ENCODE data around the gene ANXA10.

The ANXA10 gene

GRCh38 chr4:168118116-168118655, 25.8 kb downstream of the ANXA10 start:
- no peaks in the 10 kb centered on the region for H4K20me1 ChIP-seq (ENCODE audit: insufficient read depth, low read length)
- H3K36me3 ChIP-seq (ENCODE audit: insufficient read depth, low read length) = no peaks in the 10 kb centered on the region
- no peak overlapping the region for H3K9ac ChIP-seq (ENCODE audit: low read length)
- H3K79me2 ChIP-seq (ENCODE audit: insufficient read depth, low read length) = no peaks in the 10 kb centered on the region
- H2AFZ ChIP-seq (ENCODE audit: low read length) = no peak overlapping the region
- no peaks in the 10 kb centered on the region for H3K27me3 ChIP-seq (ENCODE audit: insufficient read depth, low read length)
- no peaks in the 10 kb centered on the region for H3K9me2 ChIP-seq (ENCODE audit: low read depth, low read length)
- H3K4me3 ChIP-seq (ENCODE audit: low read depth, low read length, poor library complexity, severe bottlenecking) = no peak overlapping the region
- no peaks in the 10 kb centered on the region for H3F3A ChIP-seq (ENCODE audit: insufficient read depth, low read length)
- H3K4me2 ChIP-seq (ENCODE audit: low read length) = no peak overlapping the region
- TF ChIP-seq EZH2 (IDR thresholded peaks at IDR 0.05; ENCODE audit: borderline replicate concordance, low read length) (no peak), CTCF (IDR thresholded peaks at IDR 0.05; ENCODE audit: low read length) (no peak)
- H3K27ac ChIP-seq (ENCODE audit: low read depth, low read length, poor library complexity, severe bottlenecking) = no peak overlapping the region
- H3K9me3 ChIP-seq (ENCODE audit: low read length) = no peaks in the 10 kb centered on the region
- no peaks in the 10 kb centered on the region for H3K4me1 ChIP-seq (ENCODE audit: insufficient read depth, low read length, severe bottlenecking)

GRCh38 chr4:168119100-168119499, 26.8 kb downstream of the ANXA10 start:
- Histone ChIP-seq H3K4me1 (ENCODE audit: insufficient read depth, low read length, severe bottlenecking) (no peaks in the 10 kb centered on the region), H2AFZ (ENCODE audit: low read length) (no peak overlapping the region), H3K9me2 (ENCODE audit: low read depth, low read length) (no peaks in the 10 kb centered on the region), H3K27ac (ENCODE audit: low read depth, low read length, poor library complexity, severe bottlenecking) (no peak overlapping the region), H3K4me2 (ENCODE audit: low read length) (no peak overlapping the region), H3K9ac (ENCODE audit: low read length) (no peak overlapping the region), H3F3A (ENCODE audit: insufficient read depth, low read length) (no peaks in the 10 kb centered on the region), H3K9me3 (ENCODE audit: low read length) (no peaks in the 10 kb centered on the region), H3K36me3 (ENCODE audit: insufficient read depth, low read length) (no peaks in the 10 kb centered on the region), H4K20me1 (ENCODE audit: insufficient read depth, low read length) (no peaks in the 10 kb centered on the region), H3K79me2 (ENCODE audit: insufficient read depth, low read length) (no peaks in the 10 kb centered on the region), H3K27me3 (ENCODE audit: insufficient read depth, low read length) (no peaks in the 10 kb centered on the region), H3K4me3 (ENCODE audit: low read depth, low read length, poor library complexity, severe bottlenecking) (no peak overlapping the region)
- TF ChIP-seq CTCF (IDR thresholded peaks at IDR 0.05; ENCODE audit: low read length) = no peak
- TF ChIP-seq EZH2 (IDR thresholded peaks at IDR 0.05; ENCODE audit: borderline replicate concordance, low read length) = no peak

- Histone ChIP-seq H3K9me2 (ENCODE audit: low read depth, low read length) (no peaks in the 10 kb centered on the region), H3K27me3 (ENCODE audit: insufficient read depth, low read length) (no peaks in the 10 kb centered on the region), H2AFZ (ENCODE audit: low read length) (no peak overlapping the region), H4K20me1 (ENCODE audit: insufficient read depth, low read length) (no peaks in the 10 kb centered on the region), H3K79me2 (ENCODE audit: insufficient read depth, low read length) (no peaks in the 10 kb centered on the region), H3K9ac (ENCODE audit: low read length) (no peak overlapping the region), H3K4me1 (ENCODE audit: insufficient read depth, low read length, severe bottlenecking) (no peaks in the 10 kb centered on the region), H3K36me3 (ENCODE audit: insufficient read depth, low read length) (no peaks in the 10 kb centered on the region), H3K4me2 (ENCODE audit: low read length) (no peak overlapping the region), H3K4me3 (ENCODE audit: low read depth, low read length, poor library complexity, severe bottlenecking) (no peak overlapping the region), H3K9me3 (ENCODE audit: low read length) (no peaks in the 10 kb centered on the region), H3F3A (ENCODE audit: insufficient read depth, low read length) (no peaks in the 10 kb centered on the region), H3K27ac (ENCODE audit: low read depth, low read length, poor library complexity, severe bottlenecking) (no peak overlapping the region)
- TF ChIP-seq CTCF (IDR thresholded peaks at IDR 0.05; ENCODE audit: low read length) = no peak
- TF ChIP-seq EZH2 (IDR thresholded peaks at IDR 0.05; ENCODE audit: borderline replicate concordance, low read length) = no peak
These were observed 27.6 kb downstream of the ANXA10 start for GRCh38 chr4:168119890-168120289.

Measured in OCI-LY1 (cell line).